NB4 (cell line): ENCODE measurements around the gene LUZP2.

Experiments used
- CTCF ChIP-seq: IDR thresholded peaks from one replicate; pipeline ENCODE4 v1.5.1; 2012; ENCODE audit warnings: low read depth, low read length
- POLR2A ChIP-seq: IDR thresholded peaks from 2 replicates; pipeline ENCODE4 v1.6.1; 2011; ENCODE audit warnings: mild to moderate bottlenecking; ENCODE audit not compliant: insufficient read length; ENCODE audit errors: extremely low read depth

- TF ChIP-seq CTCF (no peak), POLR2A (no peak)
Observed at GRCh38 chr11:24609192-24610119, 112.6 kb downstream of the LUZP2 start.
